UCSD-AML1 (cell line): ENCODE measurements around the gene UCN2.
"Not testable (repeated sequence)": the region's sequence is repeated elsewhere in the genome, so short reads cannot be mapped to it uniquely, and the experiment has no call there.

Experiments used
- DNase-seq: peaks from one replicate; lab custom pipeline; 2025; ENCODE audit not compliant: unreplicated experiment; lab: John Stamatoyannopoulos, UW

UCN2 gene

DNA sequence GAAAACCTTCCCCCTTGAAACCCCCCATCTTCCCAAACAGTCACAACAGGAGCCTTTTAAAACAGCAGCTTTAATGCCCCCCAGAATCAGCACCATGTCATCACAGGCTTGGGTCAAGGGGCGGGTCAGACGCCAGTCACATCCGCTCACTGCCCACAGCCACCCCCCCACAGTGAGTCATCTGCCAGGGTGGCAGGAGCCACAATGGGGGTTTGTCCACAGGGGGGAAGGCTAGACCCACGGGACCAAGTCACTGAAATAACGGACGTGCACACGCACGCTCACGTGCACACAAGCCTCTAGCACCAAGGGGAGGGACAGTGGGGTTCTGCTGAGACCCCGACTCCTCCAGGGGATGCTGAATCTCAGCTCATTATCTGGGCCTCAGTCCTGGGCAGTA lies 441 bp upstream of the UCN2 start:
- peak; percentile 82 for DNase-seq

DNA sequence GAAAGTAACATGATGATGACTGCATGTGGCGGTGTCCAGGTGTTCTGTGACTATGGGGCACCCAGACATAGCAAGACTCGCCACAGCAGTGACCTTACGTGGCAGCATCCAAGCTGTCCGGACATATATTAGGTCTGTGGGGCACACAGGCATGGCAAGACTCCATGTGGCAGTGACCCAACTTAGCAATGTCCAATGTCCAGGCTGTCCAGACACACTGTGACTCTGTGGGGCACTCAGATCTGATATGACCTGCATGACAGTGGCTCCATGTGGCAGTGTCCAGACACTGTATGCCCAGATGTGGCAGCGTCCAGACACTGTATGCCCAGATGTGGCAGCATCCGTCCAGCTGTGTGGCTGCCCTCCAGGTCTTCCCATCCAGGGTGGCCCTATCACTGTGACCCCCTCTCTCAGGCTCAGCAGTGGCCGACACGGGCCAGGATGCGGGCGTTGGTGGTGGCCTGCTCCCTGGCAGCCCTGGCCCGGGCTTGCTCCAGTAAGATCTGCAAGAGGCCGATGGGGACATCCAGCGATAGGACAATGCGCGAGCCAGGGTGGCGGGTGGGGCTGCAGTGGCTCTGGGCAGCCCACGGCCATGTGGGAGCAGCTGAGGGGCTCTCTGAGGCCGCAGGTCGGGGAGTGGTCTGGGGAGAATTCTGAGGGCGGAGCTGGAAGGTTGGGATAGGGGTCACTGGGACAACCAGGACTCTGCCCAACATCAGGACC lies 1.1 kb downstream of the UCN2 start:
- no peak for DNase-seq

- peak; percentile 46 for DNase-seq
Measured at GRCh38 chr3:48561045-48561736, 2.4 kb downstream of the UCN2 start.

DNA sequence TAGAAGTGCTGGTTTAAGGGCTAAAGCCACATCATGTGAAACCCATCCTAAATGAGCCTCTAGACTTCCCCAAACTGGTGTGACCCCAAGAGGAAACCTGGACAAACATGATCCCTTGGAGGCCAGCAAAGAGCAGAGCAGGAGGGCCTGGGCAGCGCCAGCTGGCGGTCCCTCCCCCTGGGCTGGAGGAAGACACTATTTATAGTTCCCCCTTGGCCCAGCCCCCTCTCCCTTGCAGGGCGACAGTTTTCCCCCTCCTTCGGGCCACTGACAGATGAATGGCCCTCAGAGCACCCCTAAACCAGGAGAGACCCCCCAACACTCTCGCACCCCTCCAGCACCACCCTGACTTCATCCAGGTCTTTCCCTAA lies 2.9 kb downstream of the UCN2 start:
- peak; percentile 60 for DNase-seq

DNA sequence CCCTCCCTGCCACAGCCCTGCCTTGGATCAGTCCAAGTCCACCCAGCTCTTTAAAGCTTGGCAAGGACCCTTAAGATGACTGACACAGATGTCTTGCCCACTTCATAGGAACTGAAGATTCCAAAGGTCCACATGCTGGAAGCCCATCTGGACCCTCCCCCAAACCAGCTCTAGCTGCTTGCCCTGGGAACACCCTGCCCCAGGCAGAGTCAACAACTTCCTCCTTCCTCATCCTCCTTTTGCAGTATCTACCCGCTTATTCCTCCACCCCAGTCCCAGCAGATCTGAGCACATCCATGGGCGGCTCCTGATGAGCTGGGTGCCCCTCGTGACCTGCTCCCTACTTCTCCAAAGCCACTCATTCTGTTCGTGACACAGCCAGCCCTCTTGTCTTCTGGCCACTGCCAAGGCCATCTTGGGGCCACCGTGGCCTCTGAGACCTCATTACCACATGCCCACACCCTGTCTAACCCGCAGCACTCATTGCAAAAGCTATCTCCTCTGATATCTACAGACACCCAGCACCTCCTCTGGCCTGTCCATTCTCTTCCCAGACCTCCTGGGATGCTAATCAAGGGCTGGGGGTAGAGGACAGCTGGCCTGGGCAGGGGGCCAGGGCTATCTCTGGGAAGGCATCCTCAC lies 5.0 kb downstream of the UCN2 start:
- peak; percentile 62 for DNase-seq

DNA sequence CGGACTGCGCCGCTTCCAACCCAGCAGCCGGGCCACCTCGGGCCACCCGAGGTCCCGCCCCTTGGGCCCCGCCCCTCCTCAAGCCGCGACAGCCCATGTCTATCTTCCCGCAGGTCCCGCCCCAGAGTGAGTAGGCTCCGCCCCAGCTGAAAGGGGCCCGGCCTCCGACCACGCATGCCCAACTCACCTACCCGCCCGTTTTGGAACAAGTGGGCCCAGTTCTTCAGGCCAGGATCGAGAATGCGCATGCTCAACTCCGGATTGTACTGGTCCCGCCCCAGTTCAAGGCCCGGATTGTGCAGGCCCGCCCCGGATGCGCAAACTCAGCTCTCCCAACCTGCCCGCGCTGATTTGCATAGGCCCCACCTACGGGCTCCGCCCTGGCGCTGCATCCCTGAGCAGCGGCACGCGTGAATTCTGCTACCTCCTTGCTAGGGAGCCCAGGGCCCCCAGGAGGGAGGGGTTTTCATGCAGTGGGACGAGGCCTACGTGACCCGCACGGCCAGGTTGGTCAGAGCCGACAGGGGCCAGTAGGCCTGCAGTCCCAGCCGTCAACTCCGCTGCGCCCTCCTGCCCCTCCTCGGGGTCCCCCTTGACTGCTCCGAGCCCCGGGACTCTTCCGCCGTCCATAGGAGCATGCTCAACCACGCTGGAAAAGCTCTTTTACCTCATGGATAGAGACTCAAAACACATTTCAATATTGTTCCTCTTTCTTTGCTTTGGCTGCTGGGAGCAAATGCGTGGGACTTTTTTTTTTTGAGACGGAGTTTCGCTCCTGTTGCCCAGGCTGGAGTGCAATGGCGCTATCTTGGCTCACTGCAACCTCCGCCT lies 6.6 kb downstream of the UCN2 start, which contains the start of gene PFKFB4:
Gene PFKFB4, minus strand, starts transcription at position 8 of the 831 bp plus-strand sequence. CDS start 26 bp downstream, outside the sequence.
- peak; percentile 99 for DNase-seq

GRCh38 chr3:48555949-48556795 lies 7.4 kb downstream of the UCN2 start:
- no peak for DNase-seq

DNA sequence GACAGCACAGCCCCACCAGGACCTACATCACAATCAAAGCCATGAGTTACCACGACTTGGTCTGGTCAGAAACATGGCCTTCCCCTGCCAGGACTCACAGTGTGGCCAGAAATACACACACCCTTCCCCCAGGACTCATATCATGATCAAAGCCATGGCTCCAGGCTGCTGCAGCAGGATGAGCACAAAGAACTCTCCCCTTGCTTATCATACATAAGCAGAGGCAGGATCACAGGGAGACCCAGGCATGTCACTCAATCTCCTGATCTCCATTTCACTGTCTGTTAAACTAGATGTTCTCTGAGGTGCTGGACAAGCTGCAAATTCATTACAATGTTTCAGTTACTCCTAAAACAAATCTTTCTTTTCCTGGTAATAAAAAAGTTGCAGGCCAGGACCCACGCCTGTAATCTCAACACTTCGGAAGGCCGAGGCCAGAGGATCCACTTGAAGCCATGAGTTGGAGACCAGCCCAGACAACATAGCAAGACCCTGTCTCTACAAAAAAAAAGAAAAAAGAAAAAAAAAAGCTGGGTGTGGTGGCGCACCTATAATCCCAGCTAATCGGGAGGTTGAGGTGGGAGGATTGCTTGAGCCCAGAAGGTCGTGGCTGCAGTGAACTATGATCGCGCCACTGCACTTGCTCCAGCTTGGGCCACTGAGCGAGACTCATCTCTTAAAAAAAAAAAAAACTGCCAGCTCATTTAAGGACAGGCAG lies 8.2 kb downstream of the UCN2 start:
- DNase-seq, result no peak

DNA sequence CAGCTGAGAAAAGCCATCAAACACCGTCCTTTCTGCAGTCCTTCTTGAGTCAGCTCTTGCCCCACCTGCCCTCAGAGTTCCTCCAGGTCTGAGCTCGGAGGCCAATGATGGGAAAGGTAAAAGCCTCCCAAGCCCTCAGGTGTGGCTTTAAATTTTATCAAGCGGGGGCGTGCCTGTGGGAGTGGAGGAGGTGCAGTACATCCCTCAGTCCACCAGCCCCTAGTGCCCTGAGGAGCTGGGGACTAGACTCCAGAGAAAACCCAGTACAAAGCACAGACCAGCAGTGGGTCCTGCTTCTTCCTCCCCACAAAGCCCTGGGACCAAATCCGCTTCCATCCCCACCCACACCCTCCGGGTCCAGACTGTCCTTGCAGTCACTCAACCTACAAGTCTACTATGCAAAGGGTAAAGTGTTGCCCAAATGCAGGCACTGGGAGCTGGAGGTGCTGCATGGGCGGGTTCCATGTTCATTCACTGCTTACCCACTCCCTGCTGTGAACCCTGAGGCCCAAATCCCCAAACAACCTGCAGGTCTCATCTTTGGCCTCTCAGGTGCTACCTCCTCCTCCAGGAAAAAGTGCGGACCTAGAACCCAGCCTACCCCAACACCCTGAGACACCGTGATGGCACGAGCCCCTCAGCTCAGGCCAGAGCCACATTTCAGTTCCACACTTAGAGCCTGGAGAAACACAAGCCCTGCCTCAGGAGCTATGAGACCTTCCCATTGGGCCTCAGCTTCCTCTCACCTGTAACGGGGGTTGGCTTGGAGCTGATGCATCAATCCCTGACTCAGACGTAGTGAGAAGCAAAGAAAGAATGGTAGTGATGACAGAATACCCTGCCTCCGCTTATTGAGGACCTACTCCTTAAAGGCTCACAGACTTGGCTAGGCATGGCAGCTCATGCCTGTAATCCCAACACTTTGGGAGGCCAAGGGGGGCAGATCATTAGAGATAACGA lies 9.4 kb downstream of the UCN2 start:
- no peak for DNase-seq

- DNase-seq, result peak; percentile 25
Measured at GRCh38 chr3:48553361-48553760, 10.2 kb downstream of the UCN2 start.

GRCh38 chr3:48552111-48552951 lies 11.2 kb downstream of the UCN2 start:
- DNase-seq, result no peak

- not testable (repeated sequence) for DNase-seq
Measured at GRCh38 chr3:48551651-48552050, 11.9 kb downstream of the UCN2 start.

- peak; percentile 86 for DNase-seq
Measured at GRCh38 chr3:48548729-48549705, 14.6 kb downstream of the UCN2 start.

GRCh38 chr3:48548126-48548525 lies 15.5 kb downstream of the UCN2 start:
- no peak for DNase-seq

GRCh38 chr3:48546203-48546829 lies 17.3 kb downstream of the UCN2 start:
- no peak for DNase-seq

DNA sequence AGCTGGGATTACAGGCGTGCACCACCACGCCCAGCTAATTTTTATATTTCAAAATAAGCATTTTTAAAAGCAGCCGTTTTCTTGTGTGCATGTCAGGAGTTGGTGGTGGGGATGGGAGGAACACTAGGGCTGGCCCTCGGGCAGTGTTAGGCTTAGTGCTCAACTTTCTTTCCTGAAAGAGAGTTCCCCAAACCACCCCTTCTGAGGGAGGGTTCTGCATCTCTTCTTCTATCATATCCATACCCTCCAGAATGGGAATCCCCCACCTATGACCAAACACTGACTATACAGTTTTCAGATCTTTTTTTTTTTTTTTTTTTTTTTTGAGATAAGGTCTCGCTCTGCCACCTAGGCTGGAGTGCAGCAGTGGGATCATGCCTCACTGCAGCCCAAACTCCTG lies 19.4 kb downstream of the UCN2 start:
- no peak for DNase-seq
